Fibroblast of lung (primary cell): ENCODE data around the gene HBE1. TPM values are rescaled to one million over a fixed set of nuclear protein-coding genes. Genes with fewer than 3 reads are reported as not detected.

Experiments used
- DNase-seq, 2 donors: peaks; one replicate each; pipeline versions ENCODE4 v3.0.0 to v3.0.0-alpha.2; 2010; ENCODE audit warnings: low read depth in 2 of 2
- H2AFZ ChIP-seq: 2 replicates; pipeline ENCODE4 v1.5.1; 2012; ENCODE audit warnings: low read length, control low read depth, inconsistent platforms
- H3K27ac ChIP-seq: 2 replicates; pipeline ENCODE4 v1.5.1; 2011; ENCODE audit warnings: low read length, control low read depth; ENCODE audit not compliant: insufficient read depth
- H3K27me3 ChIP-seq: 2 replicates; pipeline ENCODE4 v1.5.1; 2011; ENCODE audit warnings: mild to moderate bottlenecking, low read length; ENCODE audit not compliant: control insufficient read depth, insufficient read depth
- H3K36me3 ChIP-seq: 2 replicates; pipeline ENCODE4 v1.5.1; 2011; ENCODE audit warnings: low read length; ENCODE audit not compliant: control insufficient read depth, insufficient read depth
- H3K4me1 ChIP-seq: 2 replicates; pipeline ENCODE4 v1.5.1; 2011; ENCODE audit warnings: low read length; ENCODE audit not compliant: control insufficient read depth, insufficient read depth; ENCODE audit errors: extremely low read depth
- H3K4me2 ChIP-seq: 2 replicates; pipeline ENCODE4 v1.5.1; 2011; ENCODE audit warnings: low read length, control low read depth; ENCODE audit not compliant: insufficient read depth; ENCODE audit errors: extremely low read depth
- H3K4me3 ChIP-seq, 4 experiments: fragments of 200-600 bp in 1 of 4; sonication (generic) in 1 of 4; replicated peaks in 1 of 4; 2 replicates each; pipeline ENCODE4 v1.5.1; 2011 to 2016; ENCODE audit warnings: low read length in 4 of 4, low read depth in 3 of 4, mild to moderate bottlenecking in 3 of 4, control low read depth in 2 of 4, inconsistent platforms in 1 of 4, mixed read lengths in 1 of 4; ENCODE audit not compliant: insufficient read depth in 1 of 4; ENCODE audit errors: control extremely low read depth in 1 of 4
- H3K79me2 ChIP-seq: 2 replicates; pipeline ENCODE4 v1.5.1; 2012; ENCODE audit warnings: mild to moderate bottlenecking, low read length, inconsistent platforms; ENCODE audit not compliant: control insufficient read depth, insufficient read depth
- H3K9ac ChIP-seq: 2 replicates; pipeline ENCODE4 v1.5.1; 2011; ENCODE audit warnings: mild to moderate bottlenecking, low read length, control low read depth; ENCODE audit not compliant: insufficient read depth
- H3K9me3 ChIP-seq: 2 replicates; pipeline ENCODE4 v1.5.1; 2012; ENCODE audit warnings: low read depth, low read length; ENCODE audit not compliant: control insufficient read depth, insufficient read depth
- H4K20me1 ChIP-seq: 2 replicates; pipeline ENCODE4 v1.5.1; 2011; ENCODE audit warnings: low read length; ENCODE audit not compliant: control insufficient read depth, insufficient read depth; ENCODE audit errors: extremely low read depth
- CTCF ChIP-seq, 2 donors: IDR thresholded peaks in 1 of 2; conservative IDR thresholded peaks in 1 of 2; 1 replicate in 1 of 2; 2 replicates in 1 of 2; pipeline ENCODE4 v1.5.1; 2011 to 2012; ENCODE audit warnings: low read length in 2 of 2, control low read depth in 1 of 2, inconsistent platforms in 1 of 2, low read depth in 1 of 2, mild to moderate bottlenecking in 1 of 2
- EZH2 ChIP-seq: IDR thresholded peaks from 2 replicates; pipeline ENCODE4 v1.5.1; 2012; ENCODE audit warnings: low read length, control low read depth, mild to moderate bottlenecking; ENCODE audit errors: missing control alignments
- polyA plus RNA-seq, 2 donors: library from polyadenylated mRNA; depleted of rRNA in 1 of 2; stranded (reverse) in 1 of 2; unstranded in 1 of 2; fragments of >200 nt; gene quantifications; 2 replicates each; pipeline ENCODE4 v1.2.1, GENCODE V29; 2011 to 2012; ENCODE audit warnings: missing spikeins in 1 of 2
- total RNA-seq: library from RNA; depleted of rRNA; stranded (reverse); fragments of >200 nt; gene quantifications from 2 replicates; pipeline ENCODE4 v1.2.1, GENCODE V29; 2014

HBE1 gene
- total and polyA plus RNA-seq, 2 donors (not counting 1 experiment from before 2014, with no cell fraction given) = 0.33 to 3.1 TPM

GRCh38 chr11:5284637-5285036 is 14.9 kb upstream of the HBE1 start:
- H3K79me2 ChIP-seq = no peaks in the 10 kb centered on the region
- H3K27ac ChIP-seq = no peak overlapping the region
- H3K9ac ChIP-seq = no peak overlapping the region
- H4K20me1 ChIP-seq = no peaks in the 10 kb centered on the region
- H3K4me2 ChIP-seq = no peak overlapping the region
- peaks cover 14% of the 10 kb centered on the region for H3K4me1 ChIP-seq
- TF ChIP-seq CTCF (conservative IDR thresholded peaks at IDR 0.05 in 1 of 2, IDR thresholded peaks at IDR 0.05 in 1 of 2; ENCODE audit: low read depth in 1 of 2, low read length in 2 of 2) (no peak), EZH2 (no peak)
- H3K27me3 ChIP-seq = no peaks in the 10 kb centered on the region
- H3K9me3 ChIP-seq = no peaks in the 10 kb centered on the region
- H3K4me3 ChIP-seq = no peak overlapping the region
- no peaks in the 10 kb centered on the region for H3K36me3 ChIP-seq
- DNase-seq = no peak
- no peak overlapping the region for H2AFZ ChIP-seq

- Histone ChIP-seq H4K20me1 (no peaks in the 10 kb centered on the region), H3K27me3 (no peaks in the 10 kb centered on the region)
These were observed 14.1 kb upstream of the HBE1 start for GRCh38 chr11:5283882-5284281.

GRCh38 chr11:5283086-5283485 is 13.3 kb upstream of the HBE1 start:
- no peaks in the 10 kb centered on the region for H3K27me3 ChIP-seq
- no peaks in the 10 kb centered on the region for H3K9me3 ChIP-seq
- H3K36me3 ChIP-seq = no peaks in the 10 kb centered on the region
- H3K79me2 ChIP-seq = no peaks in the 10 kb centered on the region
- no peak overlapping the region for H3K4me3 ChIP-seq
- peaks cover 14% of the 10 kb centered on the region for H3K4me1 ChIP-seq
- no peak overlapping the region for H3K4me2 ChIP-seq
- no peaks in the 10 kb centered on the region for H4K20me1 ChIP-seq
- TF ChIP-seq CTCF (conservative IDR thresholded peaks at IDR 0.05 in 1 of 2, IDR thresholded peaks at IDR 0.05 in 1 of 2; ENCODE audit: low read depth in 1 of 2, low read length in 2 of 2) (no peak), EZH2 (no peak)
- no peak overlapping the region for H3K9ac ChIP-seq
- H2AFZ ChIP-seq = no peak overlapping the region
- H3K27ac ChIP-seq = no peak overlapping the region
- DNase-seq = no peak

More at GRCh38 chr11:5283882-5284281, 14.1 kb upstream of the HBE1 start:
- Histone ChIP-seq H3K9ac (no peak overlapping the region), H3K36me3 (no peaks in the 10 kb centered on the region), H2AFZ (no peak overlapping the region), H3K4me2 (no peak overlapping the region), H3K79me2 (no peaks in the 10 kb centered on the region), H3K4me1 (peaks cover 16% of the 10 kb centered on the region), H3K9me3 (no peaks in the 10 kb centered on the region), H3K27ac (no peak overlapping the region), H3K4me3 (no peak overlapping the region)
- no peak for DNase-seq
- TF ChIP-seq CTCF (conservative IDR thresholded peaks at IDR 0.05 in 1 of 2, IDR thresholded peaks at IDR 0.05 in 1 of 2; ENCODE audit: low read depth in 1 of 2, low read length in 2 of 2) (no peak), EZH2 (no peak)
